HUES48 (cell line): ENCODE measurements around the gene ZNF575.

Experiments used
- H3K27ac ChIP-seq: one replicate; pipeline ENCODE4 v1.7.0; 2013; ENCODE audit warnings: low read depth, low read length, inconsistent platforms
- H3K27me3 ChIP-seq: 2 replicates; pipeline ENCODE4 v1.6.1; 2013; ENCODE audit warnings: mild to moderate bottlenecking, low read length; ENCODE audit not compliant: control insufficient read depth, insufficient read depth
- H3K36me3 ChIP-seq: 2 replicates; pipeline ENCODE4 v1.6.1; 2013; ENCODE audit warnings: low read length; ENCODE audit not compliant: control insufficient read depth, insufficient read depth
- H3K4me1 ChIP-seq: 2 replicates; pipeline ENCODE4 v1.6.1; 2013; ENCODE audit warnings: mild to moderate bottlenecking, low read length; ENCODE audit not compliant: control insufficient read depth, insufficient read depth
- H3K4me3 ChIP-seq: 2 replicates; pipeline ENCODE4 v1.5.1; 2013; ENCODE audit warnings: mild to moderate bottlenecking, low read depth, low read length
- H3K9ac ChIP-seq: 2 replicates; pipeline ENCODE4 v1.6.1; 2013; ENCODE audit warnings: mild to moderate bottlenecking, low read depth, low read length, moderate library complexity
- H3K9me3 ChIP-seq: 2 replicates; pipeline ENCODE4 v1.6.1; 2013; ENCODE audit warnings: low read length; ENCODE audit not compliant: control insufficient read depth, insufficient read depth

The ZNF575 gene

DNA sequence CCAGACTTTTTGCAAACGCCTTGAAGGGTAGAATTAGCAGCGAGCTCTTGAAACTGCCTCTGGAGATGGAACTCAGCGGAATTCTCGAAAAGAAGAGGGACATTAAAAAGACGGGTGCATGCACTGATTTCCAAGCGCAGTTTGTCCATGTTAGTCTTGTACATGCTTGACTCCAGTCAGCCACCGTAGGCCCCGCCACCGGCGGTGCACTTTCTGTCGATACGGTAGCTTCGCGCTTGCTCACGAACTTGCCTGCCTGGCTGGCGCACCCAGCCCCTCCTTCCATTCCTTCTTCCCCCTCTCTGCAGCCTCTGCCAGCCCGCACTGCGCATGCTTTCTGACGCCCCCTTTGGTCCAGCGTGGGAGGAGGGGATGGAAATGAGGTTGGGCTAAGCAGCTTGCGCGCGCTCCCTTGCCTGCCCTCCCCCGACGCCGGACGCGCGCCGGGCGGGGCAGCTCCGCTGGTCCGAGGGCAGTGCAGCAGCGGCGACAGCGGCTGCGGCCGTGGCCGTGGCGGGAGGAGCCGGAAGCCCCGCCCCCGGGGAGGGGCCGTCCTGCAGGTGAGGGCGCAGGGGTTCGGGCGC is at the start of gene ZNF575:
ZNF575 (plus strand) TSS at position 227 of the 584 bp plus-strand sequence. CDS start 1,235 bp downstream, outside the sequence.
- no peaks in the 10 kb centered on the region for H3K9me3 ChIP-seq
- H3K36me3 ChIP-seq, result 0 out of 2 replicates have a peak, but pooled peaks cover 6% of the 10 kb centered on the region
- H3K27ac ChIP-seq, result peak within 1 kb of the TSS; percentile 77
- H3K9ac ChIP-seq, result peak within 1 kb of the TSS; percentile 34
- peak within 1 kb of the TSS; percentile 75 for H3K4me3 ChIP-seq
- H3K27me3 ChIP-seq, result peaks cover 5% of the 10 kb centered on the region; the same call in 1 of the 2 replicates
- peaks cover 11% of the 10 kb centered on the region; the same call in 1 of the 2 replicates for H3K4me1 ChIP-seq

DNA sequence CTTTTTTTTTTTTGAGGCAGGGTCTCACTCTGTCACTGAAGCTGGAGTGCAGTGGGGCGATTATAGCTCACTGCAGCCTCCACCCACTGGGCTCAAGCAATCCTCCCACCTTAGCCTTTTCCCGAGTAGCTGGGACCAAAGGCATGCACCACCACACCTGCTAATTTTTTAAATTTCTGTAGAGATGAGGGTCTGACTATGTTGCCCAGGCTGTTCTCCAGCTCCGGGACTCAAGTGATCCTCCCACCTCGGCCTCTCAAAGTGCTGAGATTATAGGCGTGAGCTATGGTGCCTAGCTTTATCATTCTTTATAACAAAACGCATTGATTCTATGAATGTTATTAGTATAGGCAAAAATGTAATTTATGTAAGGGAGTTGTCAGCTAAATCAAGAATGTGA is 49.7 kb upstream of the ZNF575 start:
- Histone ChIP-seq H3K36me3 (no peaks in the 10 kb centered on the region), H3K4me1 (no peaks in the 10 kb centered on the region), H3K9ac (no peak overlapping the region), H3K27ac (no peak overlapping the region), H3K4me3 (no peak overlapping the region), H3K9me3 (no peaks in the 10 kb centered on the region), H3K27me3 (no peaks in the 10 kb centered on the region)

DNA sequence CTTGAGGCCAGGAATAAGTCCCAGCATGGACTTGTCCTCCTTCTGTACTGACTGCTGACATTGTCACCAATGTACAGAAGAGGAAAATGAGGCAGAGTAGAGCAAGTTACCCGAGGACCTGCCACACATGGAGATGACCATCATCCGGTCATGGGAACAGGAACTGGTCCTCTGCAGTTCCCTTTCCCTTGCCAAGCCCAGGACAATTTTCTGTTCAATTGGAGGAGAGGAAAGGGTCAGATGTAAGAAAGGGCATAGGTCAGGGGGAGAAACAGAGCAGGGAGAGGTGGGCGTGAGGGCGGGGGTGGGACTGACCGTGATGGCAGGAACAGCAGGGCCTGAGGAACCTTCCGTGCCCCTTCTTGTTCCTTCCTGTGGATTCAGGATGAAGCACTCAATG is 47.0 kb upstream of the ZNF575 start:
- H3K36me3 ChIP-seq, result no peaks in the 10 kb centered on the region
- H3K27ac ChIP-seq, result no peak overlapping the region
- no peaks in the 10 kb centered on the region for H3K4me1 ChIP-seq
- no peak overlapping the region for H3K9ac ChIP-seq
- no peak overlapping the region for H3K4me3 ChIP-seq
- no peaks in the 10 kb centered on the region for H3K9me3 ChIP-seq
- no peaks in the 10 kb centered on the region for H3K27me3 ChIP-seq

DNA sequence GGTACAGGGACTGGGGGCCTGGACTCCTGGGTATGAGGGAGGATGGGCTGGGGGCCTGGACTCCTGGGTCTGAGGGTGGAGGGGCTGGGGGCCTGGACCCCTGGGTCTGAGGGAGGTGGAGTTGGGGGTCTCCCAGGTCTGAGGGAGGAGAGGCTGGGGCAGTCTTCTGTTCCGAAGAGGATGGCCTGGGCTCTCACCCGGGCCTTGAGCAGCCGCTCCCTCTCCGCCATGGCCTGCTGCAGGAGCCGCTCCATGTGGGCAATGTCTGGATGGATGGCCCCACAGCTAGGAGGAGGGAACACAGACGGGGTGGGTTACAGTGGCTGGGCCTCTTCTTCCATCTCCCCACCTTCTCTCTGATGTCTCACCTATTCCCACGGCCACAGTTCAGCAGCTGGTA is 46.6 kb upstream of the ZNF575 start:
- no peaks in the 10 kb centered on the region for H3K9me3 ChIP-seq
- no peak overlapping the region for H3K27ac ChIP-seq
- no peaks in the 10 kb centered on the region for H3K27me3 ChIP-seq
- no peak overlapping the region for H3K9ac ChIP-seq
- no peaks in the 10 kb centered on the region for H3K4me1 ChIP-seq
- H3K36me3 ChIP-seq, result no peaks in the 10 kb centered on the region
- H3K4me3 ChIP-seq, result no peak overlapping the region

- Histone ChIP-seq H3K9me3 (no peaks in the 10 kb centered on the region), H3K27me3 (no peaks in the 10 kb centered on the region), H3K4me1 (no peaks in the 10 kb centered on the region), H3K36me3 (no peaks in the 10 kb centered on the region), H3K4me3 (no peak overlapping the region), H3K9ac (no peak overlapping the region), H3K27ac (no peak overlapping the region)
These were observed 44.8 kb upstream of the ZNF575 start for GRCh38 chr19:43488179-43488578.

GRCh38 chr19:43489310-43489709 is 43.7 kb upstream of the ZNF575 start:
- Histone ChIP-seq H3K4me3 (no peak overlapping the region), H3K27me3 (no peaks in the 10 kb centered on the region), H3K9ac (no peak overlapping the region), H3K36me3 (no peaks in the 10 kb centered on the region), H3K4me1 (no peaks in the 10 kb centered on the region), H3K9me3 (no peaks in the 10 kb centered on the region), H3K27ac (no peak overlapping the region)

GRCh38 chr19:43489979-43490599 is 42.9 kb upstream of the ZNF575 start:
- H3K27me3 ChIP-seq, result no peaks in the 10 kb centered on the region
- no peaks in the 10 kb centered on the region for H3K4me1 ChIP-seq
- no peak overlapping the region for H3K9ac ChIP-seq
- no peaks in the 10 kb centered on the region; the same call in 1 of the 2 replicates for H3K36me3 ChIP-seq
- no peak overlapping the region for H3K27ac ChIP-seq
- no peak overlapping the region for H3K4me3 ChIP-seq
- no peaks in the 10 kb centered on the region for H3K9me3 ChIP-seq

DNA sequence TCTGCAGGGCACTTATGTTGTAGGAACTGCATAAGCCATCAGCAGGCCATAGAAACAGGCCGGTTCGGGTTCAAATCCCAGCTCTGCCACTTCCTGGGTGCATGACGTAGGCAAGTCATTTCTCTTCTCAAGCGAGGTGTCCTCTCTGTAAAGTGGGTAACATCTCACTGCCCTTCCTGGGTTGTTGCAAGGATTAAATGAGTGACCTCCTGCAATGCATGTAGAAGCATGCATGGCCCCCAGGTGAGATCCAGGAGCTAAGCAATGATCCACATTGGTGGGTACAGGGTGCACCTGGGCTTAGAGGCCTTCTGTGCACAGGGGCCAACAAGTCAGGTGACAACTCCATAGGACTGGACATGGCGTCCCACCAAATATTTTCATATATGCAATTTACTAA is 42.2 kb upstream of the ZNF575 start:
- Histone ChIP-seq H3K36me3 (no peaks in the 10 kb centered on the region; the same call in 1 of the 2 replicates), H3K4me1 (no peaks in the 10 kb centered on the region), H3K4me3 (no peak overlapping the region), H3K9ac (no peak overlapping the region), H3K27ac (no peak overlapping the region), H3K27me3 (no peaks in the 10 kb centered on the region), H3K9me3 (no peaks in the 10 kb centered on the region)

- H3K9ac ChIP-seq, result no peak overlapping the region
- no peaks in the 10 kb centered on the region for H3K4me1 ChIP-seq
- no peak overlapping the region for H3K27ac ChIP-seq
- H3K27me3 ChIP-seq, result no peaks in the 10 kb centered on the region
- H3K36me3 ChIP-seq, result peaks cover 6% of the 10 kb centered on the region; the same call in 1 of the 2 replicates
- no peaks in the 10 kb centered on the region for H3K9me3 ChIP-seq
- no peak overlapping the region for H3K4me3 ChIP-seq
These were observed 37.9 kb upstream of the ZNF575 start for GRCh38 chr19:43495082-43495481.

DNA sequence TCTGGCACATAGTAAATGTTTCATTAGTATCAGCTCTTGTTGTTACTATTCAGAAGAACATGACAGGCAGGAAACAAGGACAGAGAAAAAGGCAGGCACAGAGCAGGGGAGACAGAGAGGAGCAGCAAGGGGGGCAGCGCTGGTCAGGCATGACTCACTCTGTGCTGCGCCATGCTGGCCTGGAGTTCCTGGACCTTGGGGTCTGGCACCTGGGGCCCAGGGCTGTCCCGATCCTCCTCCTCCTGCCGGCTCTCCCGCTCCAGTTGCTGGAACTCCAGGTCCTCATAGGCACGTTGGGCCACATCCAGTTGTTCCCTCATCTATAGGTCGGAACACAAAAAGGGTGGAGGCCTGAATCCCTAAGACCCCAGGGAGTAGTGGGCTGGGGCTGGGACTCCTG is 36.0 kb upstream of the ZNF575 start:
- Histone ChIP-seq H3K27me3 (no peaks in the 10 kb centered on the region), H3K36me3 (peaks cover 6% of the 10 kb centered on the region; the same call in 1 of the 2 replicates), H3K9ac (no peak overlapping the region), H3K9me3 (no peaks in the 10 kb centered on the region), H3K27ac (no peak overlapping the region), H3K4me3 (no peak overlapping the region), H3K4me1 (no peaks in the 10 kb centered on the region)

- H3K27ac ChIP-seq, result no peak overlapping the region
- H3K27me3 ChIP-seq, result peaks cover 9% of the 10 kb centered on the region
- no peak overlapping the region for H3K4me3 ChIP-seq
- no peak overlapping the region for H3K9ac ChIP-seq
- no peaks in the 10 kb centered on the region for H3K9me3 ChIP-seq
- peaks cover 6% of the 10 kb centered on the region; the same call in 1 of the 2 replicates for H3K36me3 ChIP-seq
- H3K4me1 ChIP-seq, result no peaks in the 10 kb centered on the region
These were observed 34.6 kb upstream of the ZNF575 start for GRCh38 chr19:43498233-43498842.
